Neural cell (in vitro differentiated cells): ENCODE measurements around the gene COBL. TPM values are rescaled to one million over a fixed set of nuclear protein-coding genes. Genes with fewer than 3 reads are reported as not detected.

ENCODE experiments used
- H2AFZ ChIP-seq: fragments of 200-600, 300-800 bp; sonication (generic), shearing (Covaris generic); 2 replicates; pipeline ENCODE4 v1.6.0; 2014; ENCODE audit warnings: low read depth, mild to moderate bottlenecking, antibody characterized with exemption, low read length, moderate library complexity
- H3F3A ChIP-seq: fragments of 200-600 bp; shearing (Covaris generic); 2 replicates; pipeline ENCODE4 v1.6.1; 2016; ENCODE audit warnings: mild to moderate bottlenecking, moderate library complexity, mixed read lengths, antibody characterized with exemption, low read length; ENCODE audit not compliant: insufficient read depth, poor library complexity, severe bottlenecking
- H3K27ac ChIP-seq: fragments of 200-600, 300-800 bp; sonication (generic), shearing (Covaris generic); 2 replicates; pipeline ENCODE4 v1.5.1; 2014; ENCODE audit warnings: mild to moderate bottlenecking, low read length, moderate library complexity
- H3K27me3 ChIP-seq: fragments of 300-800, 200-600 bp; sonication (generic), shearing (Covaris generic); 2 replicates; pipeline ENCODE4 v1.6.0; 2014; ENCODE audit warnings: mild to moderate bottlenecking, low read depth, low read length, moderate library complexity; ENCODE audit not compliant: insufficient read depth
- H3K36me3 ChIP-seq: fragments of 300-800, 200-600 bp; sonication (generic), shearing (Covaris generic); 2 replicates; pipeline ENCODE4 v1.5.1; 2014; ENCODE audit warnings: mild to moderate bottlenecking, antibody characterized with exemption, low read length, moderate library complexity; ENCODE audit not compliant: insufficient read depth
- H3K4me2 ChIP-seq: fragments of 300-800, 200-600 bp; sonication (generic), shearing (Covaris generic); 2 replicates; pipeline ENCODE4 v1.6.0; 2014; ENCODE audit warnings: mild to moderate bottlenecking, low read length
- H3K4me3 ChIP-seq: fragments of 300-800, 200-600 bp; sonication (generic), shearing (Covaris generic); 2 replicates; pipeline ENCODE4 v1.5.1; 2014; ENCODE audit warnings: mild to moderate bottlenecking, low read length, moderate library complexity
- H3K79me2 ChIP-seq: fragments of 200-600 bp; shearing (Covaris generic); replicated peaks from 2 replicates; pipeline ENCODE4 v1.6.0; 2014; ENCODE audit warnings: mild to moderate bottlenecking, low read length, moderate library complexity; ENCODE audit not compliant: insufficient read depth
- H3K9ac ChIP-seq: fragments of 300-800, 200-600 bp; sonication (generic), shearing (Covaris generic); 2 replicates; pipeline ENCODE4 v1.6.1; 2016; ENCODE audit warnings: mild to moderate bottlenecking, low read length, mixed read lengths
- H3K9me2 ChIP-seq: fragments of 200-600 bp; shearing (Covaris generic); 2 replicates; pipeline ENCODE4 v1.6.1; 2016; ENCODE audit warnings: mild to moderate bottlenecking, low read length, mixed read lengths; ENCODE audit not compliant: insufficient read depth
- H3K9me3 ChIP-seq: fragments of 200-600, 300-800 bp; sonication (generic), shearing (Covaris generic); 2 replicates; pipeline ENCODE4 v1.6.1; 2016; ENCODE audit warnings: mild to moderate bottlenecking, mixed run types, low read length, moderate library complexity, mixed read lengths
- H4K20me1 ChIP-seq: fragments of 200-600 bp; shearing (Covaris generic); 2 replicates; pipeline ENCODE4 v1.6.1; 2016; ENCODE audit warnings: mild to moderate bottlenecking, mixed run types; ENCODE audit not compliant: insufficient read depth
- CTCF ChIP-seq: fragments of 450-650 bp; IDR thresholded peaks from 2 replicates; pipeline ENCODE4 v1.5.1; 2014; ENCODE audit warnings: antibody characterized with exemption, mild to moderate bottlenecking, moderate library complexity; ENCODE audit not compliant: poor library complexity, severe bottlenecking
- POLR2AphosphoS5 ChIP-seq: IDR thresholded peaks from 2 replicates; pipeline ENCODE4 v1.6.1; 2012
- RAD21 ChIP-seq: fragments of 450-650 bp; conservative IDR thresholded peaks from 2 replicates; pipeline ENCODE4 v1.6.1; 2014; ENCODE audit warnings: antibody characterized with exemption, mild to moderate bottlenecking, moderate library complexity
- REST ChIP-seq: IDR thresholded peaks from 2 replicates; pipeline ENCODE4 v1.6.1; 2012; ENCODE audit warnings: borderline replicate concordance
- polyA plus RNA-seq: library from polyadenylated mRNA; depleted of rRNA; stranded (reverse); fragments of >200 nt; gene quantifications from 2 replicates; pipeline ENCODE4 v1.2.3, GENCODE V29; 2014

The COBL gene
- polyA plus RNA-seq, 1 donor from 2014 or later = 0.12 TPM

GRCh38 chr7:51269321-51269720 is 47.3 kb downstream of the COBL start:
- Histone ChIP-seq H2AFZ (no peak overlapping the region), H3K27ac (no peak overlapping the region), H3K79me2 (no peaks in the 10 kb centered on the region), H3K9me2 (no peaks in the 10 kb centered on the region), H4K20me1 (no peaks in the 10 kb centered on the region), H3K4me3 (no peak overlapping the region), H3K27me3 (no peaks in the 10 kb centered on the region), H3K9ac (no peak overlapping the region), H3K36me3 (no peaks in the 10 kb centered on the region), H3K4me2 (no peak overlapping the region), H3K9me3 (no peaks in the 10 kb centered on the region), H3F3A (no peaks in the 10 kb centered on the region)
- no peak for TF ChIP-seq REST
- no peak for TF ChIP-seq POLR2AphosphoS5
- no peak for TF ChIP-seq RAD21

- Histone ChIP-seq H3F3A (no peaks in the 10 kb centered on the region), H3K36me3 (no peaks in the 10 kb centered on the region), H3K9ac (no peak overlapping the region), H4K20me1 (no peaks in the 10 kb centered on the region), H3K9me2 (no peaks in the 10 kb centered on the region), H3K79me2 (no peaks in the 10 kb centered on the region), H3K9me3 (no peaks in the 10 kb centered on the region), H3K4me3 (no peak overlapping the region), H2AFZ (no peak overlapping the region), H3K4me2 (no peak overlapping the region), H3K27me3 (no peaks in the 10 kb centered on the region), H3K27ac (no peak overlapping the region)
- no peak for TF ChIP-seq CTCF
These were observed 47.8 kb downstream of the COBL start for GRCh38 chr7:51268859-51269258.

GRCh38 chr7:51267169-51267568 is 49.4 kb downstream of the COBL start:
- H3K4me3 ChIP-seq = no peak overlapping the region
- H3K79me2 ChIP-seq = no peaks in the 10 kb centered on the region
- no peak overlapping the region for H3K9ac ChIP-seq
- H3F3A ChIP-seq = no peaks in the 10 kb centered on the region
- no peak overlapping the region for H2AFZ ChIP-seq
- H3K9me3 ChIP-seq = no peaks in the 10 kb centered on the region
- no peak overlapping the region for H3K27ac ChIP-seq
- no peaks in the 10 kb centered on the region for H3K36me3 ChIP-seq
- H3K27me3 ChIP-seq = no peaks in the 10 kb centered on the region
- no peaks in the 10 kb centered on the region for H4K20me1 ChIP-seq
- no peaks in the 10 kb centered on the region for H3K9me2 ChIP-seq
- H3K4me2 ChIP-seq = no peak overlapping the region
- no peak for TF ChIP-seq REST
